GM18511 (cell line): ENCODE measurements around the gene PRMT2.

ENCODE experiments used
- ATAC-seq: cut with Tn5 transposase; IDR thresholded peaks from one replicate; pipeline ENCODE4 v1.9.1; 2021; ENCODE audit warnings: mild to moderate bottlenecking, moderate library complexity; ENCODE audit not compliant: unreplicated experiment

PRMT2 gene

GRCh38 chr21:46635324-46636180, at the start of gene PRMT2:
Gene PRMT2 (plus strand): TSS chr21:46635674. CDS start chr21:46636952, 1,278 bp downstream.
- peak; percentile 89 for ATAC-seq

DNA sequence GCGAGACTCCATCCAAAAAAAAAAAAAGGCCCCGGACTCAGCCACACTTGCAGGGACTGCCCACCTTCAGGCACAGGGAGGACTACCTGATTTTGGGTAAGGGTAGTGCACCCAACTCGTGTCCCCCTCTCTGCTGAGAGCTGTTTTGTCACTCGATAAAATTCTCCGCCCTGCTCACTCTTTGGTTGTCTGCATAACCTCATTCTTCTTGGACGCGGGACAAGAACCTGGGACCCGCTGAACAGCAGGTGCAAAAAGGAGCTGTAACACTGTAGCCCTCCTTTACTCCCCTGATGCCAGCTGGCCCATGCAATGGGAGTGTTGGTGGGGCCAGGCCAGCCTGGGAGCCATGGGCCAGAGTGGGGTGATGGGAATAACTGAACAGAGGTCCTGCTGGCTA, 41.2 kb upstream of the PRMT2 start:
- no peak for ATAC-seq

DNA sequence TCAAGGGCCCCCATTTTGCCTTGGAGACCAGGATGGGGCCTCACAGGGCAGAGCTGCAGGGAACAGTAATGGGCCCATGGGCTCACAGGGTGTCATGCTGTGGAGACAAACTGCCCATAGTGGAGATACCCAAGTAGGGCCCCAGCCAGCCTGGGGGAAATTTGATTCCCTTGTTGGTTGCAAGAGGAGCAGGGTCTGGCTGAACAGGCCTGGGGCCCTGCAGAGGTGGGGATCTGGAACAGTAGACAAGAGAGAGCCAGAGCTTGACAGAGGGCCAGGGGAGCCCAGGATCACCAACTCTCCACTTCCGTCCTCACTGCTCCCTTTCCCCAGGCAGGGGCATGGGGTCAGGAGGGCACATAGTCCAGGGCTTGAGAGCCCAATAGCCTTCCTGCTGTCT, 39.3 kb upstream of the PRMT2 start:
- no peak for ATAC-seq

GRCh38 chr21:46597031-46597430, 38.4 kb upstream of the PRMT2 start:
- no peak for ATAC-seq

GRCh38 chr21:46597896-46598343, 37.6 kb upstream of the PRMT2 start:
- no peak for ATAC-seq

- no peak for ATAC-seq
Measured at GRCh38 chr21:46598581-46599572, 36.6 kb upstream of the PRMT2 start.

GRCh38 chr21:46600305-46600704, 35.2 kb upstream of the PRMT2 start:
- no peak for ATAC-seq

- no peak for ATAC-seq
Measured at GRCh38 chr21:46600978-46601377, 34.5 kb upstream of the PRMT2 start.

- ATAC-seq = no peak
Measured at GRCh38 chr21:46603228-46603627, 32.2 kb upstream of the PRMT2 start.

DNA sequence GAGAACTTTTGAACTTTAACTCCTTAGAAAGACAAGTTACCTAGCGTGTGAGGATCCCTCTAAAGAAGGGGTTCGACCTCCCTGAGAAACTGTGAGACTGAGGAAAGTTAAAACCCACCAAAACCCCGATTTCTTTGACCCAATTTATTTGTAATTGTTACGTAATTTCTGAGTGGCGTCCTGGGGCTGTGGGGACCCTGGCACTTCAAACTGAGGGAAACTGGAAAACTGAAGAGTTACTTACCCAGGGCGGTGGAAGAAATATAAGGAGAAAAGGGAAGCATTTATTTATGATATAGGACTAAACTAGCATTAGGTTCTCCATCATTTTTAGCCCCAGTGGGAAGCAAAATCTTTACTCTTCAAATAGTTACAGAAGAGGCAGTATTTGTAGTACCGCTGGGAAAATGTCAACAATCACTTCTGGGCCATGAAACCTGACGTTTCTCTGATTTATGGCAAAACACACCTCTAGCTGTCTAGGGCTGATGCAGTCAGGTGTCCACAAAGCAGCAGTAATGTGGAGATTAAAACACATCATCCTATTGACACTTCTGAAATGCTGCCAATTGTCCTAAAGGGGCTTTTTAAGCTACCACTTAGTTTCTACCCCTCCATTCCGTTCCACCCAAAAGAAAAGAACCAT, 31.0 kb upstream of the PRMT2 start:
- ATAC-seq = no peak

- no peak for ATAC-seq
Measured at GRCh38 chr21:46604975-46605766, 30.3 kb upstream of the PRMT2 start, which contains the start of gene S100B. Gene S100B (minus strand): TSS chr21:46605082. CDS start chr21:46602415, 2,667 bp downstream.

DNA sequence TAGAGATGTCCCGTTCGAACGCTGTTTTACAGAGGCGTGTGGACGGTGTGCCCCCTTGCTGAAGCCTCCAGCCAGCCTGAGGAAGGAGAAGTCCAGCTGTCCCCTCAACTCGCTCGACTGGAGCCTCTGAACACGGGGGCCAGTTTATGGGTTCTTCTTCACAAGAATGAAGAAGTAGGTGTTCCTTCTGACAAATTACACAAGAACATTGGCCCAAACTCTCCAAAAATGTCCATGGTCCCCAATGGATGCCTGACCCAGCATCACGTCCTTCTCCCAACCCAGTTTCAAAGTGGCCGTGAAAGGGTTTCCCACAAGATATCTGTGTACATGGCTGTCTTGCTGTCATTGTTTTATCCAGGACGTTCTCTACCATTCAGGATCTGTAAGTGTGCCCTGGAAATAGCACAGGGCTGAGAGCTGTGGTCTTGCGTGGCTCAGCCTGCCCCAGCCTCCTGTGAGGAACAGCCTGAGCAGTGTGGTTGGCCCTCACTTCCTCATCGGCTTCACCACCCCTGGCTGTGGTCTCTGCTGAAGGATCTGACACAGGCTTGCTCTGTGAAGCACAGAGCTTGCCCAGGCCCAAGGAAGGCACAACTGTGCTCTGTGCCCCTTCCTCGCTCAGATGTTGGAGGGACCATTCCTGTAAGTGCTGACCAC, 29.6 kb upstream of the PRMT2 start:
- ATAC-seq = peak; percentile 72

- no peak for ATAC-seq
Measured at GRCh38 chr21:46606427-46606813, 29.1 kb upstream of the PRMT2 start.

DNA sequence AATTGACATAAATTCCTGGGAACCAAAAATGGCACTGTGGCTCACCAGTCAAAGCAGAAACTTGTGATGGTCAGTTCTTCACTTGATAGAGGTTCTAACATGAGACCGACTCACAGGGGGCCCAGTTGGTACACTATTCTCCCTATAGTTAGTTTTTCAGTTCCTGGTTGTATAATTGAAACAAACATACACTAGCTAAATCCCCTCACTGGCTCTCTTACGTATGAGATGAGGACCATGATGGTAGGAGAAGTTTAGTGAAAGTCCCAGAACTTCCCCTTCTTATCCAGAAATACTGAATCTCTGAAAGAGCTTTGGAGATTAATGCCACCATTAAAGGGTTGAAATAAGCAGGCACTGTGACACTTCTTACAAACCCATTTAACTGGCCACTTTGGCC, 27.8 kb upstream of the PRMT2 start:
- ATAC-seq = no peak

DNA sequence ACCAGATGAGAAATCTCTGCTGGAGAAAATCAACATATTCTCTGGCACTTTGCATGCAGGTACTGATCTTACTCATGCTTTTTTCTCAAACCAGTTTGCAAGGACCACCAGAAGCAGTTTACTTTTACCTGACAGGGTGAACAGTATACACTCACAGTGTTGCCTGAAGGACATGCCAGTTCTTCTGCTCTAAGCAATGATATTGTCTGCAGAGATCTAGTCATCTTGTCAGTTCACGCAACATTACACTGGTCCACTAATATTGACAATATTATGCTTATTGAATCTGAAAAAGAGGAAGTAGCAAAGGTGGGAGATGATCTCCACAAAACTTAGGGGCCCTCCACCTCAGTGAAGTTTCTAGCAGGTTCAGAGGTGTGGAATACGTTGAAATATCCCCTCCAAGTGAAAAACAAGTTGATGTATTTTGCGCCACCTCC, 26.8 kb upstream of the PRMT2 start:
- peak; percentile 60 for ATAC-seq

GRCh38 chr21:46610018-46610701, 25.3 kb upstream of the PRMT2 start:
- no peak for ATAC-seq

DNA sequence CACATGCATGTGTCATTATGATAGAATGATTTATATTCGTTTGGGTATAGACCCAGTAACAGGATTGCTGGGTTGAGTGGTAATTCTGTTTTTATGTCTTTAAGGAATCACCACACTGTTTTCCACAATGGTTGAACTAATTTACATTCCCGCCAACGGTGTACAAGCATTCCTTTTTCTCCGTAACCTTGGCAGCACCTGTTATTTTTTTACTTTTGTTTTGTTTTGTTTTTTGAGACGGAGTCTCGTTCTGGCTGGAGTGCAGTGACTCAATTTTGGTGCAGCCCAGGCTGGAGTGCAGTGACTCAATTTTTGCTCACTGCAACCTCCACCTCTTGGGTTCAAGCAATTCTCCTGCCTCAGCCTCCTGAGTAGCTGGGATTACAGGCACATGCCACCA, 22.1 kb upstream of the PRMT2 start:
- no peak for ATAC-seq

- no peak for ATAC-seq
Measured at GRCh38 chr21:46616050-46616449, 19.4 kb upstream of the PRMT2 start.

GRCh38 chr21:46616656-46617055, 18.8 kb upstream of the PRMT2 start:
- ATAC-seq = no peak
